H9 (cell line): ENCODE measurements around the gene PCDHA8. TPM values are rescaled to one million over a fixed set of nuclear protein-coding genes. Genes with fewer than 3 reads are reported as not detected.

Experiments used
- DNase-seq: peaks from one replicate; pipeline ENCODE4 v3.0.0-alpha.2; 2017
- H2AFZ ChIP-seq: one replicate; pipeline ENCODE4 v1.6.1; 2013; ENCODE audit warnings: mild to moderate bottlenecking, low read length, control low read depth, moderate library complexity
- H2AK5ac ChIP-seq: 2 replicates; pipeline ENCODE4 v1.6.1; 2013; ENCODE audit warnings: low read length, control low read depth, mixed read lengths; ENCODE audit not compliant: insufficient read length
- H2BK120ac ChIP-seq: one replicate; pipeline ENCODE4 v1.6.1; 2013; ENCODE audit warnings: low read depth, mild to moderate bottlenecking, low read length, control low read depth, inconsistent platforms; ENCODE audit not compliant: poor library complexity, severe bottlenecking
- H2BK12ac ChIP-seq: 2 replicates; pipeline ENCODE4 v1.6.1; 2013; ENCODE audit warnings: low read length, control low read depth, mixed read lengths, low read depth; ENCODE audit not compliant: insufficient read length
- H2BK15ac ChIP-seq: 2 replicates; pipeline ENCODE4 v1.6.1; 2013; ENCODE audit warnings: low read depth, low read length, control low read depth
- H2BK20ac ChIP-seq: one replicate; pipeline ENCODE4 v1.6.1; 2013; ENCODE audit warnings: low read depth, mild to moderate bottlenecking, low read length, control low read depth, inconsistent platforms; ENCODE audit not compliant: poor library complexity, severe bottlenecking
- H2BK5ac ChIP-seq: 2 replicates; pipeline ENCODE4 v1.6.1; 2013; ENCODE audit warnings: low read length, control low read depth, mixed read lengths; ENCODE audit not compliant: insufficient read length
- H3K14ac ChIP-seq: 2 replicates; pipeline ENCODE4 v1.6.1; 2013; ENCODE audit warnings: low read length, control low read depth; ENCODE audit not compliant: insufficient read depth
- H3K18ac ChIP-seq: 2 replicates; pipeline ENCODE4 v1.6.1; 2013; ENCODE audit warnings: low read depth, mild to moderate bottlenecking, mixed read lengths, low read length, control low read depth; ENCODE audit not compliant: insufficient read length
- H3K23ac ChIP-seq: 2 replicates; pipeline ENCODE4 v1.6.1; 2013; ENCODE audit warnings: low read length, control low read depth, mixed read lengths, low read depth; ENCODE audit not compliant: insufficient read length
- H3K23me2 ChIP-seq: 2 replicates; pipeline ENCODE4 v1.6.1; 2013; ENCODE audit warnings: low read depth, mild to moderate bottlenecking, mixed read lengths, low read length, control low read depth; ENCODE audit not compliant: insufficient read length, poor library complexity, severe bottlenecking
- H3K27ac ChIP-seq: 2 replicates; pipeline ENCODE4 v1.5.1; 2013; ENCODE audit warnings: low read length, control low read depth, mixed read lengths, low read depth; ENCODE audit not compliant: insufficient read length
- H3K27me3 ChIP-seq: 2 replicates; pipeline ENCODE4 v1.6.1; 2013; ENCODE audit warnings: low read length, control low read depth, inconsistent platforms; ENCODE audit not compliant: insufficient read depth
- H3K4ac ChIP-seq: 2 replicates; pipeline ENCODE4 v1.6.1; 2013; ENCODE audit warnings: low read depth, mild to moderate bottlenecking, control low read depth, inconsistent platforms, low read length, moderate library complexity
- H3K4me1 ChIP-seq: 2 replicates; pipeline ENCODE4 v1.6.1; 2013; ENCODE audit warnings: low read length, control low read depth, inconsistent platforms; ENCODE audit not compliant: insufficient read depth
- H3K4me2 ChIP-seq: 2 replicates; pipeline ENCODE4 v1.6.1; 2013; ENCODE audit warnings: low read length, control low read depth, mixed read lengths; ENCODE audit not compliant: insufficient read length, insufficient read depth
- H3K56ac ChIP-seq: 2 replicates; pipeline ENCODE4 v1.6.1; 2013; ENCODE audit warnings: low read depth, mild to moderate bottlenecking, mixed read lengths, low read length, control low read depth; ENCODE audit not compliant: insufficient read length
- H3K79me1 ChIP-seq: 2 replicates; pipeline ENCODE4 v1.6.1; 2013; ENCODE audit warnings: low read depth, mild to moderate bottlenecking, moderate library complexity, low read length, control low read depth, inconsistent platforms; ENCODE audit not compliant: insufficient read depth, poor library complexity, severe bottlenecking
- H3K79me2 ChIP-seq: 2 replicates; pipeline ENCODE4 v1.6.1; 2013; ENCODE audit warnings: low read length, control low read depth, inconsistent platforms; ENCODE audit not compliant: insufficient read depth
- H3K9ac ChIP-seq: 2 replicates; pipeline ENCODE4 v1.6.1; 2013; ENCODE audit warnings: low read length, control low read depth, mixed read lengths; ENCODE audit not compliant: insufficient read length; ENCODE audit errors: extremely low read depth
- H3K9me3 ChIP-seq: one replicate; pipeline ENCODE4 v1.6.1; 2013; ENCODE audit warnings: low read depth, low read length, inconsistent platforms; ENCODE audit not compliant: control insufficient read depth
- H3T11ph ChIP-seq: one replicate; pipeline ENCODE4 v1.6.1; 2013; ENCODE audit warnings: mild to moderate bottlenecking, low read length, control low read depth, inconsistent platforms
- H4K20me1 ChIP-seq: one replicate; pipeline ENCODE4 v1.6.1; 2013; ENCODE audit not compliant: control insufficient read depth, insufficient read length, insufficient read depth
- H4K5ac ChIP-seq: 2 replicates; pipeline ENCODE4 v1.6.1; 2013; ENCODE audit warnings: low read depth, mild to moderate bottlenecking, mixed read lengths, low read length, control low read depth; ENCODE audit not compliant: insufficient read length
- H4K8ac ChIP-seq: replicated peaks from 2 replicates; pipeline ENCODE4 v1.6.1; 2013; ENCODE audit warnings: low read length, control low read depth, mixed read lengths, low read depth; ENCODE audit not compliant: insufficient read length
- H4K91ac ChIP-seq: 2 replicates; pipeline ENCODE4 v1.6.1; 2013; ENCODE audit warnings: low read depth, mild to moderate bottlenecking, moderate library complexity, mixed read lengths, low read length, control low read depth; ENCODE audit not compliant: insufficient read length
- H3K27ac Mint-ChIP-seq, 3 experiments: 2 replicates in 2 of 3; 3 replicates in 1 of 3; pipeline ENCODE4 v1.8.0; 2020 to 2021; ENCODE audit warnings: mixed read lengths in 3 of 3, mild to moderate bottlenecking in 1 of 3, moderate library complexity in 1 of 3
- H3K27me3 Mint-ChIP-seq: 2 replicates; pipeline ENCODE4 v1.8.0; 2021; ENCODE audit warnings: low read depth, mild to moderate bottlenecking, moderate library complexity, mixed read lengths
- H3K36me3 Mint-ChIP-seq, 3 experiments: 2 replicates in 2 of 3; 3 replicates in 1 of 3; pipeline ENCODE4 v1.8.0; 2020 to 2021; ENCODE audit warnings: low read depth in 3 of 3, mixed read lengths in 3 of 3; ENCODE audit not compliant: insufficient read depth in 1 of 3
- H3K4me1 Mint-ChIP-seq, 2 experiments: 2 replicates each; pipeline ENCODE4 v1.8.0; 2020; ENCODE audit warnings: mixed read lengths in 2 of 2
- H3K4me3 Mint-ChIP-seq, 2 experiments: 2 replicates in 1 of 2; 3 replicates in 1 of 2; pipeline ENCODE4 v1.8.0; 2020 to 2021; ENCODE audit warnings: mild to moderate bottlenecking in 2 of 2, mixed read lengths in 2 of 2, moderate library complexity in 1 of 2
- H3K9me3 Mint-ChIP-seq, 2 experiments: 2 replicates in 1 of 2; 3 replicates in 1 of 2; pipeline ENCODE4 v1.8.0; 2020; ENCODE audit warnings: mild to moderate bottlenecking in 2 of 2, mixed read lengths in 2 of 2, moderate library complexity in 1 of 2
- CTCF ChIP-seq: fragments of 200-600 bp; sonication (generic); conservative IDR thresholded peaks from 3 replicates; pipeline ENCODE4 v1.8.0; 2021; ENCODE audit warnings: antibody characterized with exemption, mild to moderate bottlenecking
- WGBS: extraction: QIAGEN DNeasy Blood & Tissue Kit; methylation state at CpG from one replicate; pipeline ENCODE4 v1.1.7; 2013; ENCODE audit warnings: missing lambda C conversion rate, low lambda C conversion rate, mixed read lengths; ENCODE audit not compliant: insufficient read length; ENCODE audit errors: extremely low coverage; 5-methylcytosine and 5-hydroxymethylcytosine counted together
- total RNA-seq: library from RNA; stranded (reverse); gene quantifications from 2 replicates; pipeline ENCODE4 v1.2.1, GENCODE V29; 2021

PCDHA8 gene
- total RNA-seq, 1 experiment from 2014 or later = 0.57 TPM

GRCh38 chr5:140808889-140809291 is 32.1 kb upstream of the PCDHA8 start:
- TF ChIP-seq CTCF = no peak
- no peak overlapping the region for H2BK5ac ChIP-seq
- H3K56ac ChIP-seq = no peak overlapping the region
- no peak overlapping the region for H2BK20ac ChIP-seq
- no CpG with 5 or more reads among the region's 43 CpGs for WGBS
- H3K23me2 ChIP-seq = no peaks in the 10 kb centered on the region
- no peak overlapping the region for H3K4me2 ChIP-seq
- no peak overlapping the region for H3K27ac ChIP-seq
- DNase-seq = peak; percentile 27
- H3K27me3 ChIP-seq = no peaks in the 10 kb centered on the region
- Mint-ChIP-seq H3K27ac (no peak overlapping the region), H3K9me3 (peaks cover 31 to 36% of the 10 kb centered on the region in 2 experiments), H3K4me1 (peaks cover 0 to 4% of the 10 kb centered on the region in 2 experiments; a peak in 2 of 4 replicates), H3K36me3 (peaks cover 4 to 36% (median 17%) of the 10 kb centered on the region in 3 experiments; a peak in 5 of 7 replicates), H3K4me3 (no peak overlapping the region; a peak in 1 of 5 replicates), H3K27me3 (no peaks in the 10 kb centered on the region)
- no peak overlapping the region for H2BK120ac ChIP-seq
- H3K9ac ChIP-seq = no peak overlapping the region
- H3K79me2 ChIP-seq = no peaks in the 10 kb centered on the region
- H3T11ph ChIP-seq = no peak overlapping the region
- no peak overlapping the region for H3K18ac ChIP-seq
- no peaks in the 10 kb centered on the region for H3K9me3 ChIP-seq
- no peak overlapping the region for H2AK5ac ChIP-seq
- no peaks in the 10 kb centered on the region for H3K4me1 ChIP-seq
- no peak overlapping the region for H2BK15ac ChIP-seq
- no peak overlapping the region for H4K8ac ChIP-seq
- no peaks in the 10 kb centered on the region for H4K20me1 ChIP-seq
- no peak overlapping the region for H2BK12ac ChIP-seq
- no peak overlapping the region for H3K14ac ChIP-seq
- no peak overlapping the region for H3K4ac ChIP-seq
- H4K91ac ChIP-seq = no peak overlapping the region
- H2AFZ ChIP-seq = no peak overlapping the region
- H3K79me1 ChIP-seq = no peaks in the 10 kb centered on the region
- H4K5ac ChIP-seq = no peak overlapping the region
- H3K23ac ChIP-seq = no peak overlapping the region
